Measurements from ENCODE around the gene NOL12.
"Not testable (repeated sequence)": the region's sequence is repeated elsewhere in the genome, so short reads cannot be mapped to it uniquely, and the experiment has no call there.

Gene NOL12

GRCh38 chr22:37679670-37680069 lies 6.5 kb upstream of the NOL12 start:
- no peak for DNase-seq (ENCODE audit: low read depth in 2 of 2)

- no peak for DNase-seq (ENCODE audit: low read depth in 2 of 2)
Observed at GRCh38 chr22:37680191-37680851, 5.8 kb upstream of the NOL12 start.

- DNase-seq (ENCODE audit: low read depth in 2 of 2) = no peak
Observed at GRCh38 chr22:37681001-37681424, 5.1 kb upstream of the NOL12 start.

GRCh38 chr22:37681556-37682049 lies 4.5 kb upstream of the NOL12 start:
- peak; percentile 57 to 58 for DNase-seq (ENCODE audit: low read depth in 2 of 2)

GRCh38 chr22:37684803-37685615 lies 1.1 kb upstream of the NOL12 start:
- no peak for DNase-seq (ENCODE audit: low read depth in 2 of 2)

GRCh38 chr22:37690407-37690806 lies 4.3 kb downstream of the NOL12 start:
- no peak for DNase-seq (ENCODE audit: low read depth in 2 of 2)

GRCh38 chr22:37690901-37691504 lies 4.9 kb downstream of the NOL12 start:
- no peak for DNase-seq (ENCODE audit: low read depth in 2 of 2)

- no peak for DNase-seq (ENCODE audit: low read depth in 2 of 2)
Observed at GRCh38 chr22:37692627-37693285, 6.6 kb downstream of the NOL12 start.

GRCh38 chr22:37694131-37694530 lies 8.0 kb downstream of the NOL12 start:
- DNase-seq (ENCODE audit: low read depth in 2 of 2) = not testable (repeated sequence)

GRCh38 chr22:37696260-37696656 lies 10.1 kb downstream of the NOL12 start:
- DNase-seq (ENCODE audit: low read depth in 2 of 2) = not testable (repeated sequence)

GRCh38 chr22:37696657-37697537 lies 10.8 kb downstream of the NOL12 start, which contains the start of gene TRIOBP:
TRIOBP (plus strand) TSS chr22:37697048; CDS start chr22:37701366, 4,318 bp downstream.
- peak; percentile 86 to 92 for DNase-seq (ENCODE audit: low read depth in 2 of 2)

GRCh38 chr22:37697538-37697835 lies 11.3 kb downstream of the NOL12 start:
- DNase-seq (ENCODE audit: low read depth in 2 of 2) = no peak

- no peak for DNase-seq (ENCODE audit: low read depth in 2 of 2)
Observed at GRCh38 chr22:37701141-37701786, 15.1 kb downstream of the NOL12 start.

GRCh38 chr22:37703906-37704305 lies 17.8 kb downstream of the NOL12 start:
- no peak for DNase-seq (ENCODE audit: low read depth in 2 of 2)

- no peak for DNase-seq (ENCODE audit: low read depth in 2 of 2)
Observed at GRCh38 chr22:37704645-37705044, 18.5 kb downstream of the NOL12 start.

GRCh38 chr22:37705205-37705604 lies 19.1 kb downstream of the NOL12 start:
- no peak for DNase-seq (ENCODE audit: low read depth in 2 of 2)

- DNase-seq (ENCODE audit: low read depth in 2 of 2) = no peak
Observed at GRCh38 chr22:37708580-37709444, 22.7 kb downstream of the NOL12 start.

GRCh38 chr22:37709445-37709765 lies 23.3 kb downstream of the NOL12 start:
- no peak for DNase-seq (ENCODE audit: low read depth in 2 of 2)

GRCh38 chr22:37710675-37711074 lies 24.5 kb downstream of the NOL12 start:
- no peak for DNase-seq (ENCODE audit: low read depth in 2 of 2)

- DNase-seq (ENCODE audit: low read depth in 2 of 2) = no peak
Observed at GRCh38 chr22:37711490-37711889, 25.3 kb downstream of the NOL12 start.
